PFSK-1 (cell line): ENCODE data around the gene RFC2.

Experiments used
- FOXP2 ChIP-seq: optimal IDR thresholded peaks from 2 replicates; pipeline ENCODE3; 2011; ENCODE audit warnings: borderline replicate concordance, control low read depth, inconsistent platforms; ENCODE audit not compliant: insufficient read depth; ENCODE audit errors: extremely low read length, extremely low read depth
- POLR2AphosphoS5 ChIP-seq: IDR thresholded peaks from 2 replicates; pipeline ENCODE4 v1.6.1; 2012; ENCODE audit warnings: low read depth, mild to moderate bottlenecking, control low read depth, low read length, moderate library complexity
- REST ChIP-seq, 2 experiments: IDR thresholded peaks; 2 replicates each; pipeline versions ENCODE4 v1.6.1 to v1.8.0; 2011 to 2012; ENCODE audit warnings: low read depth in 2 of 2, low read length in 2 of 2, control low read depth in 1 of 2, inconsistent platforms in 1 of 2, mild to moderate bottlenecking in 1 of 2, moderate library complexity in 1 of 2; ENCODE audit not compliant: insufficient read depth in 1 of 2
- SIN3A ChIP-seq: IDR thresholded peaks from 2 replicates; pipeline ENCODE4 v1.6.1; 2012; ENCODE audit warnings: mild to moderate bottlenecking, low read length, moderate library complexity, borderline replicate concordance; ENCODE audit not compliant: insufficient read depth

GRCh38 chr7:74199551-74200355, 54.4 kb downstream of the RFC2 start:
- TF ChIP-seq POLR2AphosphoS5 (no peak), FOXP2 (no peak), SIN3A (no peak), REST (IDR thresholded peaks at IDR 0.05; ENCODE audit: insufficient read depth in 1 of 2, low read depth in 2 of 2, low read length in 2 of 2) (no peak)
